ENCODE results near the gene PSMD7.

The PSMD7 gene

DNA sequence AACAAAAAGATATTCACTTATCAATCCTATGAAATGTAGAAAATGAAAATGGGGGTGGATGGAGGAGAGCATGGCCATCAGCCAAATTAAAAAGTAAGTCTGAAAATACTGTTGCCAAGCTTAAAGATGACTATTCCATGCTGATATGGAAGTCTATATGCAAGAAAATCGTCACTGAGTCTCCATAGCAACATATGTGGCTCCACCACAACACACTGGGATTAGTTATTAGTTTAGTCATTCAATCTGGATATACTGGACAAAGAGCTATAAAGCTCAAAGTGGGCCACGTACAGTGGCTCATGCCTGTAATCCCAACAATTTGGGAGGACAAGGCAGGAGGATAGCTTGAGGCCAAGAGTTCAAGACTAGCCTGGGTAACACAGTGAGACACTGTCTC lies 24.7 kb upstream of the PSMD7 start:
- Histone ChIP-seq H3K4me3 (no peak overlapping the region), H3K27ac (no peak overlapping the region), H3K4me1 (no peaks in the 10 kb centered on the region), H3K9me3 (replicated peaks in 1 of 11) (peaks cover 8 to 19% (median 14%) of the 10 kb centered on the region in 11 experiments; a peak in 18 of 22 replicates), H3K4me2 (no peak overlapping the region), H3K36me3 (no peaks in the 10 kb centered on the region; a peak in 1 of 22 replicates), H3K9ac (no peak overlapping the region), H3K27me3 (no peaks in the 10 kb centered on the region), H4K20me1 (no peaks in the 10 kb centered on the region)
- TF ChIP-seq Cebpa-rat (IDR thresholded peaks at IDR 0.05), result no peak

DNA sequence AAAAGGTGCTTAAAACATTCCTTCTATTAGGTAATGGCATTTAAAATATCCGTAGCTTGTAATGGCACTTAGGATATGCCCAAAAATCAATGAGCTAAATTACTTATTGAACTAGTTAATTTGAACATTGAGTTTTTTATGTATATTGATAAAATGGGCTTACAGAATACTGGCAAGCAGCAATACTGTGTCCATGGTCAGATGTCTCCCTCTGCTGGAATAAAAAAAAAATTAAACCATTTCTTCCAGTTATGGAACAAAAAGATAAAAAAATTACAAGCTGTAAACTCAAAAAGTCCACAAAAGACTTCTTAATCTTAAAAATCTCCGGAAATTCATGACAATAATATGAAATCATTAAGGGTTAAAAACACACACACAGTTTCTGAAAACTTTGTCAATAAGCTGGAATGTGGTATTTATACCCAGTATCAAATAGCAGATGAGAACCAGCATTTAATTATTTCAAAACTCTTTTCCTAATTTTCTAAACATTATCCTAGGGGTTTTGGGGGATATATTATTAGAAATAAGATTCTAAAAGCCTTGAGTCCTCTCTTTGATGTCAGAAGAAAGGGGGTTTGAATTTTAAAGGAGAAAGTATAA lies 21.5 kb upstream of the PSMD7 start:
- Histone ChIP-seq H4K20me1 (no peaks in the 10 kb centered on the region), H3K4me1 (no peaks in the 10 kb centered on the region), H3K4me3 (no peak overlapping the region), H3K9me3 (replicated peaks in 1 of 11) (peaks cover 8 to 19% (median 12%) of the 10 kb centered on the region in 11 experiments; a peak in 18 of 22 replicates), H3K4me2 (no peak overlapping the region), H3K27me3 (no peaks in the 10 kb centered on the region), H3K27ac (no peak overlapping the region), H3K9ac (no peak overlapping the region), H3K36me3 (no peaks in the 10 kb centered on the region; a peak in 1 of 22 replicates)
- no peak for TF ChIP-seq Cebpa-rat (IDR thresholded peaks at IDR 0.05)

DNA sequence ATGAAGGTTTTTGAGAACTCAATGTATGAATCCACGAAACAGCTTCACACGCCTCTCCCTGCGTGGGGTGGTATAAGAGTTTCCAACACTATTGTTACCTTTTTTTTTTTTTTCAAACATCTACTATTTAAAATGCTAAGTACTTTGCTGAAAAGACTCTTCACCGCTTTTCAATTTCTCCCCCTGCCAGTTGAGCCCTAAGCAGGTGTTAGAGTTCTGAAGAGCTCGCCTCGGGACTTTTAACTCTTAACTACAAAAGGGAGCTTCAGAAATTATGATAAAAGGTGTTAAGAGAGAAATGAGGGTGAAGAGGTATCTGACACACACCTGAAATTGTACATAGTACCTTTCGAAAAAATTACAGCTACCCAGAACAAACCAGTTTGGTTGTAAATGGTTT lies 20.9 kb upstream of the PSMD7 start:
- Histone ChIP-seq H3K36me3 (no peaks in the 10 kb centered on the region; a peak in 1 of 22 replicates), H3K27me3 (no peaks in the 10 kb centered on the region), H3K27ac (no peak overlapping the region), H3K9me3 (replicated peaks in 1 of 11) (peaks cover 5 to 13% (median 7%) of the 10 kb centered on the region in 11 experiments; a peak in 17 of 22 replicates), H3K4me3 (no peak overlapping the region), H3K9ac (no peak overlapping the region), H3K4me2 (no peak overlapping the region), H3K4me1 (no peaks in the 10 kb centered on the region), H4K20me1 (no peaks in the 10 kb centered on the region)
- no peak for TF ChIP-seq Cebpa-rat (IDR thresholded peaks at IDR 0.05)

DNA sequence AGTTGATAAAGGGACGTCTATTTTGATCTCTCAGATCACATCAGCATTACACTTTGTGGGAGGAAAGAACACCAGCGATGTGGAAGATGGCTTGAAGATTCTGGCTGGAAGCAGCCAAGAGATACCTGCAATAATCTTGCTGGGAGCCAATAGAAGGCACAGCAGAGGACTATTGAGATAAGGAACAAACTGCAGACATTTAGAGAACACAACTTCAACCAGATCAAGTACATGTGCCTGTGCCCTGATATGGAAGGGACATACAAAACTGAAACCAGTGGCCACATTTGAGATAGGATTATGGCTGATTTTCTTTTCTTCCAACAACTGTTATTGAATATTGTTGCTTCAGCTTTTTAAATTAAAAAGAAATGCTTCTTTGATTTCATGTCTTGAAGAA lies 18.6 kb upstream of the PSMD7 start:
- Histone ChIP-seq H3K36me3 (no peaks in the 10 kb centered on the region), H3K9ac (no peak overlapping the region), H3K9me3 (replicated peaks in 1 of 11) (peaks cover 0 to 7% (median 0%) of the 10 kb centered on the region in 11 experiments; a peak in 1 of 22 replicates), H3K4me3 (no peak overlapping the region), H3K4me2 (no peak overlapping the region), H3K27me3 (no peaks in the 10 kb centered on the region), H3K27ac (no peak overlapping the region), H3K4me1 (no peaks in the 10 kb centered on the region), H4K20me1 (no peaks in the 10 kb centered on the region)
- no peak for TF ChIP-seq Cebpa-rat (IDR thresholded peaks at IDR 0.05)

DNA sequence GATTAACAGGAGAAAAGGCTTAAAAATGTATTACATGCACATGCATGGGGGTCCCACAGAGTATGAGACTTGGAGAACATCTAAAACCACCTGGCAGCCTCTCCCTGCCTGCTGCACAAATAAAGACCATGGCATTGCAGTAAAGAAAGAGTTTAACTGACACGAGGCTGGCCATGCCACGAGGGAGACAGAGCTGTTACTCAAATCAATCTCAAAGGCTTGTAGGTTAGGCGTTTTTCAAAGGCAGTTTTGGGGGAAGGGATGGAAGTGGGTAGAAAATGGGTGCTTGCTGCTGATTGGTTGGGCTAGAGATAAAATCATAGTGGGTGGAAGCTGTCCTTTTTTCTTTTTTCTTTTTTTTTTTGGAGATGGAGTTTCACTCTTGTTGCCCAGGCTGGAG lies 17.3 kb upstream of the PSMD7 start:
- no peak for TF ChIP-seq Cebpa-rat (IDR thresholded peaks at IDR 0.05)
- Histone ChIP-seq H4K20me1 (no peaks in the 10 kb centered on the region), H3K4me1 (no peaks in the 10 kb centered on the region), H3K9me3 (replicated peaks in 1 of 11) (peaks cover 0 to 7% (median 0%) of the 10 kb centered on the region in 11 experiments; a peak in 2 of 22 replicates), H3K4me2 (no peak overlapping the region), H3K9ac (no peak overlapping the region), H3K27me3 (no peaks in the 10 kb centered on the region), H3K27ac (no peak overlapping the region), H3K4me3 (no peak overlapping the region), H3K36me3 (no peaks in the 10 kb centered on the region)

DNA sequence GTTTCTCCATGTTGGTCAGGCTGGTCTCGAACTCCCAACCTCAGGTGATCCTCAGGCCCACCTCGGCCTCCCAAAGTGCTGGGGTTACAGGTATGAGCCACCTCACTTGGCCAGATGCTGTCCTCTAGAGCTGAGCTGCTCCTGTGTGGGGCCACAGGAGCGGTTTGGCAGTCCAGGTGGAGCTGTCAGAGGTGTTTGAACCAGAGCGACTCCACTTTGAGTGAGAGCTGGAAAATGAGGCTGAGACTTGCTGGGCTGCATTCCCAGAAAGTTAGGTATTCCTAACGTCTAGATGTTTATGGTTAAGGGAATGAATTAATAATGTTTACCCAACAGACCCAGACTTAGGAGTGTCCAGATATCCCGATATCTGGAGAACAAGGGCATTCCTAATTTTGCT lies 16.8 kb upstream of the PSMD7 start:
- Histone ChIP-seq H3K4me1 (no peaks in the 10 kb centered on the region), H3K4me2 (no peak overlapping the region), H3K9ac (no peak overlapping the region), H3K27ac (no peak overlapping the region), H3K27me3 (no peaks in the 10 kb centered on the region), H3K36me3 (no peaks in the 10 kb centered on the region), H3K4me3 (no peak overlapping the region), H4K20me1 (no peaks in the 10 kb centered on the region), H3K9me3 (replicated peaks in 1 of 11) (peaks cover 0 to 7% (median 0%) of the 10 kb centered on the region in 11 experiments; a peak in 2 of 22 replicates)
- no peak for TF ChIP-seq Cebpa-rat (IDR thresholded peaks at IDR 0.05)

DNA sequence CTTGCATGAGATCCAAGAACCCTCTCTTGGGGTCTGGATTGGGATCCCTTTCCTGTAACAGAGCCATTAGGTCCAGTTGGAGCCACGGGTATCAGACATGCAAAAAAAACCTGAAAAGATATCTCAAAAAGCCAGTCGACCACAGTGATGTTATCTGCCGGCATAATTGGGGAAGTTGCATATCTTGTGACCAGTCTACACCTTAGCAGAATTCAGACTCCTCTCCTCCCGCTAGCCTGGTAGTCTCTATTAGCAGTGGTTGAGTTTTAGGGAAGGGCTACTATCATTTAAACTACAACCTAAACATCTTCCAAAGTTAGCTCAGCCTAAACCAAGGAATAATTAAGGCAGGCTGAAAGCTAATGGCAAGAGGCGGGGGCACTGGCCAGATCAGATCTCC lies 16.2 kb upstream of the PSMD7 start:
- Histone ChIP-seq H3K27ac (no peak overlapping the region), H3K4me2 (no peak overlapping the region), H3K4me1 (no peaks in the 10 kb centered on the region), H3K4me3 (no peak overlapping the region), H3K9ac (no peak overlapping the region), H3K36me3 (no peaks in the 10 kb centered on the region), H4K20me1 (no peaks in the 10 kb centered on the region), H3K27me3 (no peaks in the 10 kb centered on the region), H3K9me3 (replicated peaks in 1 of 11) (peaks cover 0 to 7% (median 0%) of the 10 kb centered on the region in 11 experiments; a peak in 2 of 22 replicates)
- TF ChIP-seq Cebpa-rat (IDR thresholded peaks at IDR 0.05), result no peak

DNA sequence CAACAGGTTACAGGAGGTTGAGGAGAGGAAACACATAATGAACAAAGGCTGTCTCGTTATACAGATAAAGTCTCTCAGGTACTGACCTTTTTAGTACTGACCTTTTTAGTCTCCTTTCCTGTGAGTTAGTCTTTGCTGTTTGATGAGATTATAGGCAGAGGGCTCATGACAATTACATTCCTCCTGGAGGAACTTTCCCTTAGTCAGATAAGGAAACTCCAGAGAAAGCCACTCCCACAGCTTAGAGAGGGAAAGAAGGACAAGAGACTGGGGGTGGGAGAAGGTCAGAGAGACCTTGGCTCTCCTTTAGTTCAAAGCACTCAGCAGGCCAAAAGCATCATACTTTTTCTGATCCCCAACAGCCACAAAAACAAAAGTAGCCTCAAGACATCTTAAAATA lies 15.3 kb upstream of the PSMD7 start:
- no peaks in the 10 kb centered on the region for H3K4me1 ChIP-seq
- no peak overlapping the region for H3K4me3 ChIP-seq
- no peaks in the 10 kb centered on the region for H3K27me3 ChIP-seq
- no peak overlapping the region for H3K4me2 ChIP-seq
- peaks cover 0 to 7% (median 0%) of the 10 kb centered on the region in 11 experiments; a peak in 2 of 22 replicates for H3K9me3 ChIP-seq (replicated peaks in 1 of 11)
- H4K20me1 ChIP-seq, result no peaks in the 10 kb centered on the region
- no peak overlapping the region for H3K9ac ChIP-seq
- H3K27ac ChIP-seq, result no peak overlapping the region
- TF ChIP-seq Cebpa-rat (IDR thresholded peaks at IDR 0.05), result no peak
- no peaks in the 10 kb centered on the region for H3K36me3 ChIP-seq

DNA sequence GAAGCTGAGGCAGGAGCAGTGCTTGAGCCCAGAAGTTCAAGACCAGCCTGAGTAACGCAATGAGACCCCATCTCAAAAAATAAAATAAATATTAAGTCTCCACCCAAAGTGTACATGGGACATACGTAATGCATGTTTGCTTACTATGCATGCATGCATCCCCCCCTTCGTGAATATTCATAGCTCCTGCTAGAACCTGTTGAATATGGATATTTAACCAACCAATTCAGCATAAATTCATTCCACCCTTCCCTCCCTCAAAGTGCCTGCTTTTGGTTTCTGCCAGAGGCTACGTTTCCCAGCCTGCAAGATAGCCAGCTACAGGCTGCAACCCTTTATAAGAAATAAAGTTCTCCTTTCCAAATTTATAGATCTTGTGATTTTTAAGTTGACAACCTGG lies 12.9 kb upstream of the PSMD7 start:
- no peak overlapping the region for H3K27ac ChIP-seq
- H4K20me1 ChIP-seq, result no peaks in the 10 kb centered on the region
- no peak overlapping the region for H3K9ac ChIP-seq
- H3K27me3 ChIP-seq, result no peaks in the 10 kb centered on the region
- H3K4me3 ChIP-seq, result no peak overlapping the region
- TF ChIP-seq Cebpa-rat (IDR thresholded peaks at IDR 0.05), result no peak
- H3K36me3 ChIP-seq, result no peaks in the 10 kb centered on the region
- no peak overlapping the region for H3K4me2 ChIP-seq
- no peaks in the 10 kb centered on the region for H3K4me1 ChIP-seq
- peaks cover 0 to 7% (median 0%) of the 10 kb centered on the region in 11 experiments; a peak in 2 of 22 replicates for H3K9me3 ChIP-seq (replicated peaks in 1 of 11)

DNA sequence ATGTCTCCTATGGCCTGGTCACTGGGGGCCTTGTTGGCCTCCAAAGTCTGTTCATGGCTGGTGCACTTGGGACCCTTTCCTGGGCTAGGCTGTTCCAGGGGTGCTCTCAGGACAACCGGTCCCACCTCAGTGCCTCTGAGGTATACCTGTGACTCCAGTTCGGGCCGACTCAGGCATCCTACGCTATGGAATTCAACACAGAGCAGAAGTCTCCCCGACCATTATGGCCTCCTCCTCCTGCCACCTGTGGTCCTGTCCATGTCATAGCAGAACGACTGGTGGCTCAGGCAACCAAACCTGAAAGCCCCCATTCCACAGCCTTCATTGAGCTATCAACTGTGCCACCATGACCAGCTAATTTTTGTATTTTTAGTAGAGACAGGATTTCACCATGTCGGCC lies 8.5 kb upstream of the PSMD7 start:
- no peak for TF ChIP-seq Cebpa-rat (IDR thresholded peaks at IDR 0.05)
- H4K20me1 ChIP-seq, result no peaks in the 10 kb centered on the region
- no peak overlapping the region for H3K4me2 ChIP-seq
- H3K9ac ChIP-seq, result no peak overlapping the region
- H3K27ac ChIP-seq, result no peak overlapping the region
- peaks cover 0 to 12% (median 0%) of the 10 kb centered on the region in 11 experiments; a peak in 3 of 22 replicates for H3K36me3 ChIP-seq
- H3K27me3 ChIP-seq, result no peaks in the 10 kb centered on the region
- H3K4me1 ChIP-seq, result no peaks in the 10 kb centered on the region
- H3K4me3 ChIP-seq, result no peak overlapping the region
- H3K9me3 ChIP-seq (replicated peaks in 1 of 11), result peaks cover 7 to 18% (median 14%) of the 10 kb centered on the region in 11 experiments
